Activated CD4-positive, alpha-beta T cell treated with anti-CD3 and anti-CD28 coated beads for 24 hours (primary cell): ENCODE data around the gene SLC22A5.
A peak's percentile ranks its signal among the peaks of the same experiment; 100 is the strongest.

Experiments
- DNase-seq, 2 donors: peaks; one replicate each; pipeline ENCODE4 v3.0.0-alpha.2; 2020; ENCODE audit warnings: low read depth in 2 of 2

Gene SLC22A5

GRCh38 chr5:132365213-132365612 lies 4.3 kb upstream of the SLC22A5 start:
- DNase-seq, result no peak

- no peak for DNase-seq
These were observed 1.3 kb upstream of the SLC22A5 start for GRCh38 chr5:132368186-132368585.

- DNase-seq, result no peak
These were observed 470 bp upstream of the SLC22A5 start for GRCh38 chr5:132369007-132369473.

- DNase-seq, result no peak
These were observed 866 bp downstream of the SLC22A5 start for GRCh38 chr5:132370181-132370970.

- no peak for DNase-seq
These were observed 1.6 kb downstream of the SLC22A5 start for GRCh38 chr5:132370971-132371602.

GRCh38 chr5:132371603-132371994 lies 2.1 kb downstream of the SLC22A5 start:
- DNase-seq, result no peak

- DNase-seq, result no peak
These were observed 2.6 kb downstream of the SLC22A5 start for GRCh38 chr5:132372127-132372526.

- DNase-seq, result no peak
These were observed 3.0 kb downstream of the SLC22A5 start for GRCh38 chr5:132372542-132372941.

- DNase-seq, result no peak
These were observed 6.4 kb downstream of the SLC22A5 start for GRCh38 chr5:132375957-132376356.

GRCh38 chr5:132376694-132377641 lies 7.5 kb downstream of the SLC22A5 start:
- DNase-seq, result no peak

GRCh38 chr5:132377738-132378137 lies 8.2 kb downstream of the SLC22A5 start:
- DNase-seq, result no peak

- DNase-seq, result no peak
These were observed 9.1 kb downstream of the SLC22A5 start for GRCh38 chr5:132378580-132378979.

- no peak for DNase-seq
These were observed 10.5 kb downstream of the SLC22A5 start for GRCh38 chr5:132380047-132380446.

GRCh38 chr5:132380741-132381140 lies 11.2 kb downstream of the SLC22A5 start:
- no peak for DNase-seq

- DNase-seq, result no peak
These were observed 12.1 kb downstream of the SLC22A5 start for GRCh38 chr5:132381614-132382013.

GRCh38 chr5:132383261-132383660 lies 13.8 kb downstream of the SLC22A5 start:
- DNase-seq, result no peak

- no peak for DNase-seq
These were observed 14.5 kb downstream of the SLC22A5 start for GRCh38 chr5:132383984-132384383.

GRCh38 chr5:132384506-132385050 lies 15.1 kb downstream of the SLC22A5 start:
- no peak for DNase-seq

GRCh38 chr5:132385326-132386105 lies 16.0 kb downstream of the SLC22A5 start:
- peak in 1 of 2 donors; percentile 41 for DNase-seq

GRCh38 chr5:132386644-132387286 lies 17.3 kb downstream of the SLC22A5 start:
- peak; percentile 59 to 63 for DNase-seq
